HG02943 (cell line): ENCODE results near the gene DMD.
"Not testable (repeated sequence)": the region's sequence is repeated elsewhere in the genome, so short reads cannot be mapped to it uniquely, and the experiment has no call there.

Experiments used
- ATAC-seq: cut with Tn5 transposase; IDR thresholded peaks from one replicate; pipeline ENCODE4 v1.9.1; 2021; ENCODE audit warnings: mild to moderate bottlenecking, low read depth, moderate library complexity; ENCODE audit not compliant: unreplicated experiment

Gene DMD

DNA sequence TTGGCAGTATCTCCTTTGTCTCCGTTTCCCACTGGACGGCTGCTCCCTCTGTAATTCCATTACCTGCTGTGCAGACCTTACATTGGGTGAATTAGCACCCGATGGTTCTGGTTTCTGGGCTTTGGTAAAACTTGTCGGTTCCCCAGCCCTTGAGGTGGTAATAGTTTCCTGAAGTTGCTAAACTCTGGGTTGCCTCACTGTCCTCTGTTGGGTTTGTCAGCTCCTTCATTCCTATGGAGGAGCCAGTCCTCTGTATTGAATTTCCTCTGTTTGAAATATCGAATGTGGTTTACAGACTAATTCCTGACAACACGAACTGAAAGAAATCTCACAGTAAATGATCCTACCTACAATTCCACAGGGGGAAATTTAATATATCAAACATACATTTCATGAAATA lies 1548.2 kb downstream of the DMD start:
- no peak for ATAC-seq

GRCh38 chrX:31661280-31661810 lies 1550.0 kb downstream of the DMD start:
- no peak for ATAC-seq

- ATAC-seq = no peak
Observed at GRCh38 chrX:31658360-31658759, 1553.0 kb downstream of the DMD start.

DNA sequence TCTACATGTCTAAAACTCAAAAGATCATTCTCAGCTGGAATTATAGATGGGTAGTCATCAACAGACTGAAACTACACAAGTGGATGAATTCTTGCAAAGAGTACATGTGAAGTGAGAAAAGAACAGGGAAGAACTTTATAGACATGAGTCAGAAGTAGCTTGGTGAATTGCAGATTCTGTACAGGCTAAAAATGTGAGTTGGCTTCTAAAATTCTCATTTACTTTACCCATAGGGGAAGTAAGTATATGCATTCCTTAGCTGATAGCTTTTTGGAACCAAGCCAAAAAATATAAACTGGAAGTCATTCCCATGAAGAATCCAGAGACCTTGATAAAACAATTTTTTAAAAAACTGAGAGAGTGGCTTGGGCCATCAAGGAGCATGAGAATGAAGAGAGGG lies 1555.3 kb downstream of the DMD start:
- ATAC-seq = no peak

GRCh38 chrX:31653422-31653821 lies 1557.9 kb downstream of the DMD start:
- ATAC-seq = peak; percentile 50

DNA sequence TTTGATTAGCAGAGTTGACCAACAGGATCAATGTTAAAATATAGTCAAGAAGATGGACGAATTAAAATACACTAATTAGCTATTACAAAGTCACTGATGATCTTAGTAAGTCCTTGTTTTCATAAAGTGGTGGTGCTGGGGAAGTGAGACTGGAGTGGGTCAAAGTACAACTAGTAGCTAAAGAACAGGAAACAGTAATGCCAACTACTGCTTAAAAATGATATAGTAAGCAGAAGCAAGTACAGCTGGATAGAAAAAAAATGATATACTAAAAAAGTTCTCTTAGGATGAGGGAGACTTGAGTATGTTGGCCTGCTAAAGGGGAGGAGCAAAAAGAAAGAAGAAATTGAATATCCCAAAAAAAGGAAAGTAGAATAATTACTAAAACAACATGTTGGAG lies 1558.7 kb downstream of the DMD start:
- peak; percentile 85 for ATAC-seq

GRCh38 chrX:31649201-31649600 lies 1562.1 kb downstream of the DMD start:
- no peak for ATAC-seq

GRCh38 chrX:31633349-31633748 lies 1578.0 kb downstream of the DMD start:
- no peak for ATAC-seq

- no peak for ATAC-seq
Observed at GRCh38 chrX:31629195-31629594, 1582.2 kb downstream of the DMD start.

- no peak for ATAC-seq
Observed at GRCh38 chrX:31609130-31609529, 1602.2 kb downstream of the DMD start.

DNA sequence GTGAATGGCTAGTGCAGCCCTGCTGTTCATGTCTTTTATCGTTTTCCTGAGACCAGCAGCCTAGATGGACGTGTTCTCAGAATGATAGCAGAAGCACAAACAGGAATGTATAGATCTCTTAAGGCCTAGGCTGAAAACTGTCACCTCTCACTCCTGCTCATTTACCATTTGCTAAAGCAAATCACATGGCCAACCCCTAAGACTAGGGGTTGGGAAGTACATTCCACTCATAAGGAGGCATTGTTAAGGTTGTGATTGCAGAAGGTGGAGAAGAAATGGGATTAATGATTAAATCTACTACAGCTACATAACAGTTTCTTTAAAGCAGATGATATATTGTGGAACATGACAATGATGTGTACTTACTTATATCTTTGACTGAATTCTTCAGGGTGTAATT lies 1602.7 kb downstream of the DMD start:
- no peak for ATAC-seq

DNA sequence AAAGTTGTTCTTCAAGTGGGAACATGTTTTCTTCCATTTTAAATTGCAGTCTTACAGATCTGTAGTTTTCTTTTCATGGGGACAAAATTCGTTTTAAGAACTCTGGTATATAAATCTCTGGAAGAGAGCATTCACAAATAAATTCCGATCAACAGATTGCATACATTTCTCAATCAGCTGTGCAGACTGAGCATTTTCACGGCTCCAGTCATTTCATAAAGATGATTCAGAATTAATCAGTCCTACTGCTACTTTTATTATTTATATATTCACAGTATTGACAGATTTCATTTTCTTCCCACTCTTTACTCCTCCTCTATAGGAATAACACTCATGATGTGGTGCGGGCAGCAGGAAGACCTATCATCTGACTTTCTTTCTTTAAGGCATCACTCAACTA lies 1604.6 kb downstream of the DMD start:
- no peak for ATAC-seq

GRCh38 chrX:31604629-31605221 lies 1606.6 kb downstream of the DMD start:
- peak; percentile 75 for ATAC-seq

DNA sequence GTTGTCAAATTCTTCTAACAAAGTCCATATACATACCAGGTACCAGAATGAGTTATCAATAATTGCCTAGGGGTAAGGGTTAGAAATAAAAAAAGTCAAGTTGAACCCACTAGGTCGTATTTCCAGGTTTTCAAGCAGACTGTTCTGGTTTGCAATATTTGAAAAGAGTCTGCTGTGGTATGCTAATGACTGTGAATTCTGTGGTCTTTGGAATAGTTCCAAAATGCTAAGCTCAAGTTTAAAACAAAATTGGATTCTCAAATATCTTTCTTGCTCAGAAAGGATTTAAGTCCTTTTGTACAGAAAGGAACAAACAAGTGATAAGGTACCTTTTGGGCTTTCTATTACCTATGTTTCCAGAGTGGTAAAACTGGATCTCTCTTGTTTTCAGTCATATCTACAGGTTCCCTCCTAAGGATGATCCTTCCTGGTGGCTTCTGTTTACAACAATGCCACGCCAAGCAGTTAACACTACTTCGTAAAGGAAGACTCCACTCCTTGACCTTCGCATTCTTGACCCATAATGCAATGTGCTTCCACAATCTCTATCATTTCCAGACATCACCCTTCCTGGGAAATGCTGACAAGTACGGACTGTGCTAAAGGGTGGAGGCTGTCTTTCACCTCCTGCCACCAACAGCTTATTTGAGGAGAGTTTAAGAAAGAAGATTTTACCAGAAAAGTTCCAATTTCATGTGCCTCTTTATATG lies 1607.8 kb downstream of the DMD start:
- ATAC-seq = no peak

- no peak for ATAC-seq
Observed at GRCh38 chrX:31600823-31601222, 1610.5 kb downstream of the DMD start.

DNA sequence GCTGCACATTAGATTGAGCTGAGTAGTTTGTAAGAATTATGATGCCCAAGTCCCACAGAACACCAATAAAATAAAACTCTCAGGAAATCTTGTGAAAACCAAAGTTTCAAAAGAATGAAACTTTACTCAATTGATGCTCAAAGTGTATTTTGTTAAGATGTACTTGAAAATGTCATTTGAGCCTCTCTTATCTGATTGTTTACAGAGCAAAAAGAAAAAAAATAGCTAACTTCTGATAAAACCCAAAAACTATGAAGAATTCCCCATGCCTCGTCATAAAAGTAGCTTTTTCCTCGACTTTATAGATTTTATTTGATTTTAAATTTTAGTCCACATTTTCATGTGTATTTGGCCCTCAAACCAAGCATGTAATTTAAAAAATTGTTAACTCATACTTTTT lies 1618.0 kb downstream of the DMD start:
- no peak for ATAC-seq

- no peak for ATAC-seq
Observed at GRCh38 chrX:31591355-31591754, 1620.0 kb downstream of the DMD start.

DNA sequence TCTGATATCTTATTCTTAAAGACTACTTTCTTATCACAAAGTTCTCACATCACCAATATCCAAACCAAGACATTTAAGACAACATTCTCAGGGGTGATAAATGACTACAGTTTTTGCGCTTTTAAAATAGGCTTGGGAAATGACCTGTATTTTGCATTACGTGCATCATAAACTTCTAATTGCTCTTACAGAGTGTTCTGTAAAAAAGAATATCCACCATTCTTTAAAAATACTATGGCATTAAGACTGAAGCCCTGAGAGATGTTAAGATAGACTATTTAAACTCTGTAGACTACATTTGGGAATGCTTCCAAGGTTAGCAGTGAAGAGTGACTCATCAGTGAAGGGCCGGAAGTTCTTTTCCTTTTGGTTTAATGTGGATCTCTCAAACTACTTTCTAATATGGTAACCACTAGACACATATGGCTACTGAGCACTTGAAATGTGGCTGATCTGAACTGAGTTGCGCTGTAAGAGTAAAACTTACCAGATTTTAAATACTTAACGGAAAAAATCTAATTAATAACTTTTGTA lies 1620.7 kb downstream of the DMD start:
- ATAC-seq = no peak

DNA sequence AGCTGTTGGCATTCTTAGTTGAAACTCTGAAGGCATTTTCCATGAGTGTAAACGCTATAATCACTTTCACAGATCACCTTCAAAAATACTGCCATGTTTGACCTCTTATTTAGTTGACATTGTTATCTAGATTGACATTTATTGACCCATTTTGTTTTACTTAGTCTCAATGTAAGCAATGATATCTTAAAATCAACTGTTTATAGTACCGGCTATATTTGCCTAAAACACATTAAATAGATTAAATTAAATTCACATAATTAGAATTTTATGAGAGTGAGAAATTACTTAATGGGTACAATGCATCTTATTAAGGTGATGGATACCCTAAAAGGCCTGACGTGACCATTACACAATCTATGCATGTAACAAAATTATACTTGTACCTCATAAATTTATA lies 1621.8 kb downstream of the DMD start:
- no peak for ATAC-seq

- no peak for ATAC-seq
Observed at GRCh38 chrX:31588355-31588754, 1623.0 kb downstream of the DMD start.

- not testable (repeated sequence) for ATAC-seq
Observed at GRCh38 chrX:31583892-31584291, 1627.5 kb downstream of the DMD start.

DNA sequence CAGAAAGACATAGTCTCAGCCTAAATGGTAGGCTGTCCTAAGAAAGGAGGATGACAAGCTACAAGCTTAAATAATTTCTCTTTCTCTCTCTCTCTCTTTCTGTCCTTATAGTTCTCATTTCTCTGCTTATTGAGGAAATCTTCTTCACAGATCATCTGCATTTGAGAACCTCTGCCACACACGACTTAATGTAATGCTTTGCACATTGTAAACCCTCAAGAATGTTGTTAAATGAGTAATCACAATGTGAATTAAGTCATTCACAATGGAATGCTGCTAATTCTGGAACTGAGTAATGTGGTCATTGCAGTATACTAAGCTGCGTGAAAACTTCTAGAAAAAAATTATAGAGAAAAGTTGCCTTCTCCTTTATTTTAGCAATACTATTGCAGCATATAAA lies 1630.6 kb downstream of the DMD start:
- ATAC-seq = no peak
